GM18498 (cell line): ENCODE measurements around the gene RASSF1.
A peak's percentile ranks its signal among the peaks of the same experiment; 100 is the strongest.

Source experiments
- ATAC-seq: cut with Tn5 transposase; IDR thresholded peaks from one replicate; pipeline ENCODE4 v1.9.1; 2021; ENCODE audit warnings: mild to moderate bottlenecking, moderate library complexity; ENCODE audit not compliant: unreplicated experiment

The RASSF1 gene

GRCh38 chr3:50369012-50369670 lies 28.5 kb upstream of the RASSF1 start:
- no peak for ATAC-seq

GRCh38 chr3:50365842-50366220 lies 25.2 kb upstream of the RASSF1 start:
- no peak for ATAC-seq

- ATAC-seq, result peak; percentile 88
Observed at GRCh38 chr3:50365080-50365841, 24.6 kb upstream of the RASSF1 start.

- no peak for ATAC-seq
Observed at GRCh38 chr3:50364573-50365079, 24.0 kb upstream of the RASSF1 start.

GRCh38 chr3:50359760-50360110 lies 19.1 kb upstream of the RASSF1 start:
- peak; percentile 15 for ATAC-seq

GRCh38 chr3:50358911-50359759 lies 18.5 kb upstream of the RASSF1 start, which contains the start of gene TMEM115:
TMEM115 (minus strand) TSS chr3:50359521; CDS start chr3:50359063, 458 bp downstream.
- ATAC-seq, result peak; percentile 98

- no peak for ATAC-seq
Observed at GRCh38 chr3:50358355-50358910, 17.8 kb upstream of the RASSF1 start.

- no peak for ATAC-seq
Observed at GRCh38 chr3:50357481-50357880, 16.8 kb upstream of the RASSF1 start.

- ATAC-seq, result no peak
Observed at GRCh38 chr3:50356553-50356952, 15.9 kb upstream of the RASSF1 start.

- ATAC-seq, result no peak
Observed at GRCh38 chr3:50355829-50356552, 15.4 kb upstream of the RASSF1 start.

GRCh38 chr3:50354850-50355249 lies 14.2 kb upstream of the RASSF1 start:
- no peak for ATAC-seq

GRCh38 chr3:50354186-50354764 lies 13.6 kb upstream of the RASSF1 start:
- ATAC-seq, result no peak

GRCh38 chr3:50353245-50354004 lies 12.8 kb upstream of the RASSF1 start:
- ATAC-seq, result no peak

- no peak for ATAC-seq
Observed at GRCh38 chr3:50352781-50353180, 12.1 kb upstream of the RASSF1 start.

GRCh38 chr3:50351323-50351697 lies 10.7 kb upstream of the RASSF1 start:
- no peak for ATAC-seq

GRCh38 chr3:50350527-50351322 lies 10.1 kb upstream of the RASSF1 start, which contains the start of the genes CYB561D2 and NPRL2:
CYB561D2 (plus strand) TSS chr3:50350862; CDS start chr3:50351434, 572 bp downstream.
NPRL2 (minus strand) TSS chr3:50350775; CDS start chr3:50350652, 123 bp downstream.
- peak; percentile 85 for ATAC-seq

- no peak for ATAC-seq
Observed at GRCh38 chr3:50350213-50350526, 9.5 kb upstream of the RASSF1 start.

- ATAC-seq, result no peak
Observed at GRCh38 chr3:50347187-50347813, 6.7 kb upstream of the RASSF1 start.
